Breast epithelium (tissue), 3 donors: Measurements from ENCODE around the gene DSG2.

Experiments used
- POLR2A ChIP-seq: fragments of 450-650 bp; IDR thresholded peaks from one replicate; pipeline ENCODE4 v1.6.1; 2016; ENCODE audit warnings: antibody characterized with exemption, mild to moderate bottlenecking, moderate library complexity
- POLR2AphosphoS5 ChIP-seq, 3 donors: sonication (generic); formaldehyde crosslinking; IDR thresholded peaks; one replicate each; pipeline ENCODE4 v1.6.1; 2017; ENCODE audit warnings: antibody characterized with exemption in 3 of 3
- TF ChIP-seq, protein P1 (sequence below), 3 donors: fragments of 450-650 bp; IDR thresholded peaks; one replicate each; pipeline ENCODE4 v1.5.1; 2016 to 2017; ENCODE audit warnings: antibody characterized with exemption in 3 of 3, mild to moderate bottlenecking in 3 of 3, moderate library complexity in 3 of 3

DNA sequence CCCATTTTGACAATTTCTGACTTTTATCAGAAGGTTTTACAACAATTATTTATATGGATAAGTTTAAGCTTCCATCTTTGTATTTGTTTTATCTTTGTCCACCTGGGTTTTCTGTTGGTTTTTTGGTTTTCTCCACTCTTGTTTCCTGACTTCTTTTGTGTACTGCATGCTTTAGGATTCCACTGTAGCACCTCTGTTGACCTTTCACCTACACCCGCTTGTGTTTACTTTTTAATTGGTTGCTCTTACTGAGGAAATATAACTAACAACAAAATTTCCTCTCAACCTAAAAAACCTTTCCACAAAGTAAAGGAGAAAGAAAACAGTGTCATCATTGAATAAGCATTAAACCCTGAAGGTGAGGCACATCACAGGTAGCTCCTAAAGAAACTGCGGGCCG lies 53.9 kb downstream of the DSG2 start:
- TF ChIP-seq, protein P1, sequence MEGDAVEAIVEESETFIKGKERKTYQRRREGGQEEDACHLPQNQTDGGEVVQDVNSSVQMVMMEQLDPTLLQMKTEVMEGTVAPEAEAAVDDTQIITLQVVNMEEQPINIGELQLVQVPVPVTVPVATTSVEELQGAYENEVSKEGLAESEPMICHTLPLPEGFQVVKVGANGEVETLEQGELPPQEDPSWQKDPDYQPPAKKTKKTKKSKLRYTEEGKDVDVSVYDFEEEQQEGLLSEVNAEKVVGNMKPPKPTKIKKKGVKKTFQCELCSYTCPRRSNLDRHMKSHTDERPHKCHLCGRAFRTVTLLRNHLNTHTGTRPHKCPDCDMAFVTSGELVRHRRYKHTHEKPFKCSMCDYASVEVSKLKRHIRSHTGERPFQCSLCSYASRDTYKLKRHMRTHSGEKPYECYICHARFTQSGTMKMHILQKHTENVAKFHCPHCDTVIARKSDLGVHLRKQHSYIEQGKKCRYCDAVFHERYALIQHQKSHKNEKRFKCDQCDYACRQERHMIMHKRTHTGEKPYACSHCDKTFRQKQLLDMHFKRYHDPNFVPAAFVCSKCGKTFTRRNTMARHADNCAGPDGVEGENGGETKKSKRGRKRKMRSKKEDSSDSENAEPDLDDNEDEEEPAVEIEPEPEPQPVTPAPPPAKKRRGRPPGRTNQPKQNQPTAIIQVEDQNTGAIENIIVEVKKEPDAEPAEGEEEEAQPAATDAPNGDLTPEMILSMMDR (IDR thresholded peaks at IDR 0.05): no peak
- no peak for TF ChIP-seq POLR2A
- no peak for TF ChIP-seq POLR2AphosphoS5 (IDR thresholded peaks at IDR 0.05)
